WERI-Rb-1 (cell line): Measurements from ENCODE around the gene HYKK.
A peak's percentile ranks its signal among the peaks of the same experiment; 100 is the strongest.

ENCODE experiments used
- DNase-seq: peaks from one replicate; pipeline ENCODE4 v3.0.0-alpha.2; 2020
- H3K27ac ChIP-seq: fragments of 250-450 bp; sonication (Bioruptor Pico); 2 replicates; pipeline ENCODE4 v1.5.1; 2020; ENCODE audit warnings: mild to moderate bottlenecking, moderate library complexity
- H3K27me3 ChIP-seq: fragments of 250-450 bp; sonication (Bioruptor Pico); 2 replicates; pipeline ENCODE4 v1.5.1; 2021; ENCODE audit warnings: mild to moderate bottlenecking, low read depth, moderate library complexity; ENCODE audit not compliant: insufficient read depth, severe bottlenecking
- H3K36me3 ChIP-seq: fragments of 250-450 bp; sonication (Bioruptor Pico); 2 replicates; pipeline ENCODE4 v1.5.1; 2020; ENCODE audit warnings: mild to moderate bottlenecking, moderate library complexity
- H3K4me3 ChIP-seq: 2 replicates; pipeline ENCODE4 v1.5.1; 2011; ENCODE audit warnings: low read depth, mild to moderate bottlenecking, control low read depth, low read length
- H3K9me3 ChIP-seq: fragments of 250-450 bp; sonication (Bioruptor Pico); 2 replicates; pipeline ENCODE4 v1.5.1; 2021; ENCODE audit warnings: mild to moderate bottlenecking, moderate library complexity; ENCODE audit not compliant: severe bottlenecking
- CTCF ChIP-seq: IDR thresholded peaks from 2 replicates; pipeline ENCODE4 v1.5.1; 2011; ENCODE audit warnings: low read depth, mild to moderate bottlenecking, control low read depth, inconsistent platforms, low read length

The HYKK gene

GRCh38 chr15:78565951-78566774 lies 58.8 kb downstream of the HYKK start:
- H3K4me3 ChIP-seq, result peak overlapping the region; percentile 59
- TF ChIP-seq CTCF, result no peak
- DNase-seq, result no peak
- no peaks in the 10 kb centered on the region for H3K27me3 ChIP-seq
- no peaks in the 10 kb centered on the region for H3K9me3 ChIP-seq
- H3K36me3 ChIP-seq, result no peaks in the 10 kb centered on the region
- H3K27ac ChIP-seq, result peak overlapping the region; percentile 83

- peak overlapping the region; percentile 33 for H3K4me3 ChIP-seq
- peak; percentile 44 for DNase-seq
- peak overlapping the region; percentile 68 for H3K27ac ChIP-seq
- no peaks in the 10 kb centered on the region for H3K36me3 ChIP-seq
- no peaks in the 10 kb centered on the region for H3K9me3 ChIP-seq
- TF ChIP-seq CTCF, result no peak
- H3K27me3 ChIP-seq, result no peaks in the 10 kb centered on the region
Observed at GRCh38 chr15:78567531-78567930, 60.2 kb downstream of the HYKK start.

- no peaks in the 10 kb centered on the region for H3K27me3 ChIP-seq
- no peaks in the 10 kb centered on the region for H3K9me3 ChIP-seq
- H3K4me3 ChIP-seq, result no peak overlapping the region
- no peak for DNase-seq
- H3K27ac ChIP-seq, result no peak overlapping the region
- 0 out of 2 replicates have a peak, but pooled peaks cover 3% of the 10 kb centered on the region for H3K36me3 ChIP-seq
- no peak for TF ChIP-seq CTCF
Observed at GRCh38 chr15:78570710-78571109, 63.3 kb downstream of the HYKK start.

- DNase-seq, result no peak
- Histone ChIP-seq H3K27ac (no peak overlapping the region), H3K9me3 (no peaks in the 10 kb centered on the region), H3K4me3 (no peak overlapping the region), H3K27me3 (no peaks in the 10 kb centered on the region), H3K36me3 (0 out of 2 replicates have a peak, but pooled peaks cover 3% of the 10 kb centered on the region)
- no peak for TF ChIP-seq CTCF
Observed at GRCh38 chr15:78571382-78571781, 64.0 kb downstream of the HYKK start.

GRCh38 chr15:78573416-78573815 lies 66.0 kb downstream of the HYKK start:
- no peak for TF ChIP-seq CTCF
- no peak for DNase-seq
- Histone ChIP-seq H3K4me3 (no peak overlapping the region), H3K36me3 (peaks cover 3% of the 10 kb centered on the region; the same call in 1 of the 2 replicates), H3K27ac (no peak overlapping the region), H3K9me3 (no peaks in the 10 kb centered on the region), H3K27me3 (no peaks in the 10 kb centered on the region)
